NB4 (cell line): ENCODE measurements around the gene PCDH15.
A peak's percentile ranks its signal among the peaks of the same experiment; 100 is the strongest.

Source experiments
- DNase-seq: peaks from one replicate; pipeline ENCODE4 v3.0.0; 2010; ENCODE audit warnings: low read depth
- H3K4me3 ChIP-seq: one replicate; pipeline ENCODE4 v1.5.1; 2011; ENCODE audit warnings: mild to moderate bottlenecking, low read depth, low read length, moderate library complexity
- CTCF ChIP-seq: IDR thresholded peaks from one replicate; pipeline ENCODE4 v1.5.1; 2012; ENCODE audit warnings: low read depth, low read length
- MAX ChIP-seq: IDR thresholded peaks from 2 replicates; pipeline ENCODE4 v1.6.1; 2011; ENCODE audit warnings: low read depth, low read length
- MYC ChIP-seq: IDR thresholded peaks from 2 replicates; pipeline ENCODE4 v1.6.1; 2011; ENCODE audit warnings: low read depth, low read length
- POLR2A ChIP-seq: IDR thresholded peaks from 2 replicates; pipeline ENCODE4 v1.6.1; 2011; ENCODE audit warnings: mild to moderate bottlenecking; ENCODE audit not compliant: insufficient read length; ENCODE audit errors: extremely low read depth

The PCDH15 gene

GRCh38 chr10:54011117-54011516 is 789.9 kb downstream of the PCDH15 start:
- TF ChIP-seq MYC (no peak), POLR2A (no peak), CTCF (no peak), MAX (no peak)
- no peak overlapping the region for H3K4me3 ChIP-seq
- no peak for DNase-seq

- no peak for DNase-seq
- TF ChIP-seq POLR2A (no peak), MAX (no peak), MYC (no peak), CTCF (no peak)
- no peak overlapping the region for H3K4me3 ChIP-seq
These were observed 790.6 kb downstream of the PCDH15 start for GRCh38 chr10:54010337-54010933.

- DNase-seq, result peak; percentile 9
- no peak for TF ChIP-seq CTCF
- TF ChIP-seq MAX, result no peak
- no peak for TF ChIP-seq POLR2A
- no peak for TF ChIP-seq MYC
- no peak overlapping the region for H3K4me3 ChIP-seq
These were observed 791.4 kb downstream of the PCDH15 start for GRCh38 chr10:54009672-54010071.

- no peak for DNase-seq
- H3K4me3 ChIP-seq, result no peak overlapping the region
- TF ChIP-seq MAX, result no peak
- no peak for TF ChIP-seq MYC
- no peak for TF ChIP-seq POLR2A
- no peak for TF ChIP-seq CTCF
These were observed 799.0 kb downstream of the PCDH15 start for GRCh38 chr10:54002077-54002476.

- DNase-seq, result peak; percentile 11
- no peak for TF ChIP-seq MAX
- peak; percentile 20 for TF ChIP-seq CTCF
These were observed 803.1 kb downstream of the PCDH15 start for GRCh38 chr10:53997953-53998352.

GRCh38 chr10:53990799-53991238 is 810.2 kb downstream of the PCDH15 start:
- no peak overlapping the region for H3K4me3 ChIP-seq
- TF ChIP-seq MYC (no peak), MAX (no peak), POLR2A (no peak), CTCF (no peak)
- no peak for DNase-seq

More at GRCh38 chr10:53997953-53998352, 803.1 kb downstream of the PCDH15 start:
- H3K4me3 ChIP-seq, result no peak overlapping the region
